Breast epithelium (tissue), 4 donors: ENCODE results near the gene PIP5KL1. TPM values are rescaled to one million over a fixed set of nuclear protein-coding genes. Genes with fewer than 3 reads are reported as not detected.

Experiments used
- DNase-seq, 2 donors: peaks; one replicate each; pipeline ENCODE4 v3.0.0-alpha.2; 2019; ENCODE audit warnings: low spot score in 2 of 2
- H3K27ac ChIP-seq, 2 donors: fragments of 200-600 bp; sonication (generic) in 1 of 2; one replicate each; pipeline ENCODE4 v1.5.1; 2016 to 2019; ENCODE audit warnings: mild to moderate bottlenecking in 1 of 2
- H3K27me3 ChIP-seq, 2 donors: fragments of 200-600 bp; sonication (generic) in 1 of 2; one replicate each; pipeline versions ENCODE4 v1.5.1 to v1.6.0; 2017 to 2019; ENCODE audit warnings: control low read depth in 1 of 2, mild to moderate bottlenecking in 1 of 2
- H3K36me3 ChIP-seq: fragments of 200-600 bp; one replicate; pipeline ENCODE4 v1.5.1; 2019
- H3K4me1 ChIP-seq, 2 donors: fragments of 200-600 bp; sonication (generic); one replicate each; pipeline ENCODE4 v1.5.1; 2016 to 2019; ENCODE audit warnings: control low read depth in 1 of 2
- H3K4me3 ChIP-seq, 3 donors: fragments of 200-600 bp; sonication (generic); 1 replicate in 2 of 3; 2 replicates in 1 of 3; pipeline ENCODE4 v1.5.1; 2016 to 2019; ENCODE audit warnings: mild to moderate bottlenecking in 3 of 3, moderate library complexity in 2 of 3
- H3K9me3 ChIP-seq, 2 donors: fragments of 200-600 bp; sonication (generic) in 1 of 2; one replicate each; pipeline ENCODE4 v1.5.1; 2016 to 2019; ENCODE audit warnings: control low read depth in 1 of 2
- CTCF ChIP-seq, 3 donors: fragments of 450-650 bp; IDR thresholded peaks; one replicate each; pipeline ENCODE4 v1.5.1; 2016 to 2017; ENCODE audit warnings: antibody characterized with exemption in 3 of 3, mild to moderate bottlenecking in 3 of 3, moderate library complexity in 3 of 3
- POLR2A ChIP-seq: fragments of 450-650 bp; IDR thresholded peaks from one replicate; pipeline ENCODE4 v1.6.1; 2016; ENCODE audit warnings: antibody characterized with exemption, mild to moderate bottlenecking, moderate library complexity
- POLR2AphosphoS5 ChIP-seq, 3 donors: sonication (generic); formaldehyde crosslinking; IDR thresholded peaks; one replicate each; pipeline ENCODE4 v1.6.1; 2017; ENCODE audit warnings: antibody characterized with exemption in 3 of 3
- intact Hi-C: fragments of 100-400 bp; cut with DNase I; formaldehyde crosslinking; loops from one replicate; pipeline ENCODE4 v1.15.1; 2023; ENCODE audit warnings: low total_unique reads
- total RNA-seq, 3 donors: library from RNA; depleted of rRNA; stranded (reverse); fragments of >200 nt; gene quantifications; one replicate each; pipeline ENCODE4 v1.1.0, GENCODE V29; 2016

Gene PIP5KL1
- total RNA-seq, 3 donors from 2014 or later, result 2.2 to 10.1 (median 5.2) TPM

- DNase-seq, result no peak
- TF ChIP-seq POLR2A (no peak), POLR2AphosphoS5 (IDR thresholded peaks at IDR 0.05) (no peak), CTCF (IDR thresholded peaks at IDR 0.05) (no peak)
- no peaks in the 10 kb centered on the region for H3K27me3 ChIP-seq
- H3K27ac ChIP-seq, result peak overlapping the region; percentile 0 to 54
- peaks cover 10% of the 10 kb centered on the region in 2 donors for H3K4me1 ChIP-seq
- intact Hi-C loops, result no loop called here
- no peaks in the 10 kb centered on the region for H3K36me3 ChIP-seq
- H3K9me3 ChIP-seq, result no peaks in the 10 kb centered on the region
- H3K4me3 ChIP-seq, result peak overlapping the region; percentile 30 to 79 (median 58)
Observed at GRCh38 chr9:127931092-127931881, 710 bp upstream of the PIP5KL1 start.

DNA sequence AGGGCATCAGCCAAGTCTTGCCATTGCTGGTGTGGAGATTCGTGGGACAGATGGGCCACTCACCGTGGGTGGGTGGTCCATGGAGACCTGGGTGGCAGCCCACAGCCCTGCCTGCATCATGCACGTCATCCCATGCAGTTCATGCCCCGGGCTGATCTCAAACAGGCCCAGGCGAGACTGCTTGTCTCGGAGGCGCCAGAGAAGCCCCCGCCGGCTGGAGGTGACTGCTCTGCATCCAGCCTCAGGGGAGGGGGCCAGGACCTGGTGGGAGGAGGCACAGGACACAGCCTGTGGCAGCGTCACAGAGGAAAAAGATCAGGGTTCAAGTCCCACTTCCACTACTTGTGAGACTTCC lies 975 bp downstream of the PIP5KL1 start:
- H3K4me1 ChIP-seq, result peaks cover 5 to 9% of the 10 kb centered on the region in 2 donors
- H3K4me3 ChIP-seq, result no peak overlapping the region
- DNase-seq, result no peak
- H3K27me3 ChIP-seq, result no peaks in the 10 kb centered on the region
- H3K36me3 ChIP-seq, result no peaks in the 10 kb centered on the region
- H3K27ac ChIP-seq, result no peak overlapping the region
- no peaks in the 10 kb centered on the region for H3K9me3 ChIP-seq
- intact Hi-C loops, result loop anchor here (5.0 kb wide), 1 partner anchor 337 kb away; no protein-coding TSS in a partner anchor
- no peak for TF ChIP-seq POLR2A
- no peak for TF ChIP-seq POLR2AphosphoS5 (IDR thresholded peaks at IDR 0.05)
- no peak for TF ChIP-seq CTCF (IDR thresholded peaks at IDR 0.05)

- no peak overlapping the region for H3K27ac ChIP-seq
- H3K9me3 ChIP-seq, result no peaks in the 10 kb centered on the region
- TF ChIP-seq CTCF (IDR thresholded peaks at IDR 0.05), result no peak
- no peak for TF ChIP-seq POLR2A
- TF ChIP-seq POLR2AphosphoS5 (IDR thresholded peaks at IDR 0.05), result no peak
- H3K4me3 ChIP-seq, result no peak overlapping the region
- no peaks in the 10 kb centered on the region for H3K27me3 ChIP-seq
- no peaks in the 10 kb centered on the region for H3K36me3 ChIP-seq
- DNase-seq, result no peak
- intact Hi-C loops, result loop anchor here (5.0 kb wide), 1 partner anchor 337 kb away; no protein-coding TSS in a partner anchor
- peaks cover 5 to 9% of the 10 kb centered on the region in 2 donors for H3K4me1 ChIP-seq
Observed at GRCh38 chr9:127928676-127929624, 1.6 kb downstream of the PIP5KL1 start.

DNA sequence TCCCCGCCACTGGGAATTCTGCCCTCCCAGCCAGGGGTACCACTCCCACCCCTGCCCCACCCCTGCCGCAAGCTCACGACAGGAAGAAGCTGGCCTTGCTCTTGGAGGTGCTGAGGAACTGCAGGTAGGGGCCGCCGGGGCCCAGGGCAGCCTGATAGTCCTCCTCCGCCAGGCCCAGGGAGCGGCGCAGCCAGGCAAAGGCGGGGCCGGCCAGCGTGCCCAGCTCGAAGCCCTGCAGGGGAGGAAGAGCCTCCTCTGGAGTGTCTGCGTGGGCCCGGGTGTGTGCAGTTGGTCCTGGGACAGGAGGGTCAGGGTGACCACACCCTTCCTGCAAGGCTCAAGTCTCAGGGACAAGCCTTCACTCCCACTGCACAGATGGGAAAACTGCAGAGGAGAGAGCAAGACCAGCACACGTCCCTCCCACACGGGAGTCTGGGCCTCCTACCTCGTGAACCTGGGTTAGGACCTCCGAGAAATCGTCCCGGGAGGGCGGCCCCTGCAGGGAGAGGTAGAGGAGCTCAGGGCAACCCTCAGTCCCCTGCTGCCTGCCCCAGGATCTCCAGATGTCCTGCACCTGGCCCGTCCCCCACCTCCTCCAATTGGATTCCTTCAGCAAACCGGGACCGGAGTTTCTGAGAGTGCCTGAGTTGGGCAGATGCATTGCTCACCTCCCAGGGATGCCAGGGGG lies 2.4 kb downstream of the PIP5KL1 start:
- H3K9me3 ChIP-seq, result no peaks in the 10 kb centered on the region
- H3K4me1 ChIP-seq, result peaks cover 5 to 9% of the 10 kb centered on the region in 2 donors
- H3K27me3 ChIP-seq, result no peaks in the 10 kb centered on the region
- intact Hi-C loops, result loop anchor here (5.0 kb wide), 1 partner anchor 336 kb away; no protein-coding TSS in a partner anchor
- H3K4me3 ChIP-seq, result peak overlapping the region in 2 of 3 donors; percentile 61 to 69
- H3K27ac ChIP-seq, result no peak overlapping the region
- no peak for TF ChIP-seq CTCF (IDR thresholded peaks at IDR 0.05)
- no peak for TF ChIP-seq POLR2AphosphoS5 (IDR thresholded peaks at IDR 0.05)
- no peak for TF ChIP-seq POLR2A
- no peak for DNase-seq
- H3K36me3 ChIP-seq, result no peaks in the 10 kb centered on the region
